Forelimb muscle (tissue), 1 donor: ENCODE data around the gene MLN. TPM values are rescaled to one million over a fixed set of nuclear protein-coding genes. Genes with fewer than 3 reads are reported as not detected.

Experiments
- DNase-seq: peaks from one replicate; pipeline ENCODE4 v3.0.0-alpha.2; 2013; ENCODE audit warnings: low read depth
- polyA plus RNA-seq: library from polyadenylated mRNA; unstranded; fragments of 120-200 nt; gene quantifications from one replicate; pipeline ENCODE4 v1.2.1, GENCODE V29; 2013; ENCODE audit not compliant: insufficient read length

MLN gene
- polyA plus RNA-seq, result not detected

GRCh38 chr6:33803571-33804053, at the start of gene MLN:
Gene MLN, minus strand, starts transcription at chr6:33804003. Its CDS starts 2,840 bp downstream, at chr6:33801163.
- no peak for DNase-seq

- DNase-seq, result no peak
These were observed 49.2 kb upstream of the MLN start for GRCh38 chr6:33853026-33853425.

- DNase-seq, result no peak
These were observed 48.2 kb upstream of the MLN start for GRCh38 chr6:33851959-33852358.

- DNase-seq, result no peak
These were observed 47.2 kb upstream of the MLN start for GRCh38 chr6:33850869-33851541.

- DNase-seq, result no peak
These were observed 46.5 kb upstream of the MLN start for GRCh38 chr6:33850296-33850695.

- DNase-seq, result no peak
These were observed 45.8 kb upstream of the MLN start for GRCh38 chr6:33849500-33850075.

GRCh38 chr6:33848484-33848883, 44.7 kb upstream of the MLN start:
- no peak for DNase-seq

- DNase-seq, result no peak
These were observed 44.1 kb upstream of the MLN start for GRCh38 chr6:33847867-33848266.

- no peak for DNase-seq
These were observed 43.3 kb upstream of the MLN start for GRCh38 chr6:33847078-33847477.

- DNase-seq, result no peak
These were observed 42.4 kb upstream of the MLN start for GRCh38 chr6:33846226-33846625.

- no peak for DNase-seq
These were observed 41.4 kb upstream of the MLN start for GRCh38 chr6:33845031-33845745.

GRCh38 chr6:33843131-33844121, 39.6 kb upstream of the MLN start:
- DNase-seq, result no peak

- no peak for DNase-seq
These were observed 38.1 kb upstream of the MLN start for GRCh38 chr6:33841868-33842267.

- no peak for DNase-seq
These were observed 37.3 kb upstream of the MLN start for GRCh38 chr6:33841070-33841469.

- no peak for DNase-seq
These were observed 36.5 kb upstream of the MLN start for GRCh38 chr6:33840048-33840926.

GRCh38 chr6:33839399-33840047, 35.7 kb upstream of the MLN start:
- no peak for DNase-seq

GRCh38 chr6:33838983-33839382, 35.2 kb upstream of the MLN start:
- no peak for DNase-seq

GRCh38 chr6:33837971-33838665, 34.3 kb upstream of the MLN start:
- no peak for DNase-seq

- DNase-seq, result no peak
These were observed 33.1 kb upstream of the MLN start for GRCh38 chr6:33836806-33837469.
